Raji (cell line): ENCODE results near the gene PRSS36.
A peak's percentile ranks its signal among the peaks of the same experiment; 100 is the strongest.

Experiments
- POLR2A ChIP-seq: IDR thresholded peaks from 2 replicates; pipeline ENCODE4 v1.6.1; 2011; ENCODE audit warnings: low read depth, low read length, control low read depth; ENCODE audit not compliant: insufficient read depth

PRSS36 gene

DNA sequence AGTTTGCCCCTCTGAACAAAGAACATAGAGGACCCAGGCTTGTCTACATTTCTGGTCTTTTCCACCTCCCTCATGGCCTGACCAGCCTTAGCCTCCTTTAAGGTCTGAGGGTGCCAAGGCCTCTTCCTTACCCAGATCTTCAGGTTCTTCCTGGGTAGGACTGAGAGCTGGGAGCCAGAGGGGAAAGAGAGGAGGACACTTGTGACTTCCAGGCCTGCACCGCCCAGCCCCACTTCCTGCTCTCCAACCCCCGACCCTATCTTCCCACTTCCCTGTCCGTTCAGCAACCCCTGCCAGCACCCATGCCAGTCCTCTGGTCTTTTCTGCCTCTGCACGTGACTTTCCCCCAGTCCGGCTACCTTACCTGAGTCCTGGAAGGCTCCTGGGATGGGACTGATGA lies 534 bp downstream of the PRSS36 start:
- TF ChIP-seq POLR2A, result no peak

DNA sequence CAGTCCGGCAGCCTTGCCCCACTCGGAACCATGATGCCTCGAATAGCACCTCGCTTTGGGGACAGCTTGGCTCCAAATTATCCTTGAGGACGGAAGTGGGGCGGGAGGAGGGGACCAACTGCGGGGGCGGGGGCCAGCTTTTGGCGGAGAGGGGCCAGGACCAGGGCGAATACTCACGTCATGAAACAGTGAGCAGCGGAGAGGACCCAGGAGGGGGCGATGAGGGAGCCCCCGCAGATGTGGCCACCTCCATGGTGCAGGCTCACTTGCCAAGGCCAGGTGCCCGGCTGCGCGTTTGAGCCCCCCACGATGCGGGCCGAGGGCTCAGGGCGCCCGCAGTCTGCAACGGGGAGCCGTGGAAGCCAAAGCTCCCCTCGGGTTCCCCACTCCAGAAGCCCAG lies 970 bp downstream of the PRSS36 start:
- TF ChIP-seq POLR2A, result no peak

DNA sequence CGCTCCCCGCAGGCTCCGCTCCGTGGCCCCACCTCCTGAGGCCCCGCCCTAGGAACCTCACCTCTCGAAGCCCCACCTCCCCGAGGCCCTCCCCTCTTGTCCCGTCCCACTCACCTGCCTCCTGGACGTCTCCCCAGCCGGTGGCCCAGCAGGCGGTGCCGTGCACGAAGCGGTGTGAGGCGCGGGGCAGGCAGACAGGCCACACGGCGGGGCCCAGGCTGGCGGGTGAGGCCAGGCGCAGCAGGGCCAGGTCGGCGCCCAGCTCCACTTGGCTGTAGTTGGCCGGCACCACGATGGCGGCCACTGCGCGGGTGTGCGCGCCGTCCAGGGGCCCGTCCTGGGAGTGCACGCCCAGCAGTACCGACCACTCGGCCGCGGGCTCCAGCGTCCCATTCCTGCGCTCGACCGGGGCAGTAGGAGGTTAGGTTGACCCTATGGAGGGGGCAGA lies 1.6 kb downstream of the PRSS36 start:
- TF ChIP-seq POLR2A, result no peak

DNA sequence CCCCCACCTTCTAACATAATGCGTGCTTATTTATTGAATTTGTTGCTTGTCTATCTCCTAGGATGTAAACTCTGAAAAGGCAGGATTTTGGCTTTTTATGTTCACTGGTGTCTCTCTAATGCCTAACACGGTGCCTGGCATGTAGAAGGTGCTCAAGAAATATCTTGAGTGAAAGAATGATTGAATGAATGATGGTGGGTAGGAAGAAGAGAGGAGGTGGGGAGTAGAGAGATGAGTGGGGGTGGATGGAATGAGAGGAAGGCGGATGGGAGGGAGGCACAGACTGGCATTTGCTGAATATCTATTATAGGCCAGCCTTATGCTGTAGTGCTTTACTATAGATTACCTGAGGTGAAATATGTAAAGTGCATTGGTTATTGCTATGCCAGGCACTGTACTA lies 2.3 kb downstream of the PRSS36 start:
- no peak for TF ChIP-seq POLR2A

DNA sequence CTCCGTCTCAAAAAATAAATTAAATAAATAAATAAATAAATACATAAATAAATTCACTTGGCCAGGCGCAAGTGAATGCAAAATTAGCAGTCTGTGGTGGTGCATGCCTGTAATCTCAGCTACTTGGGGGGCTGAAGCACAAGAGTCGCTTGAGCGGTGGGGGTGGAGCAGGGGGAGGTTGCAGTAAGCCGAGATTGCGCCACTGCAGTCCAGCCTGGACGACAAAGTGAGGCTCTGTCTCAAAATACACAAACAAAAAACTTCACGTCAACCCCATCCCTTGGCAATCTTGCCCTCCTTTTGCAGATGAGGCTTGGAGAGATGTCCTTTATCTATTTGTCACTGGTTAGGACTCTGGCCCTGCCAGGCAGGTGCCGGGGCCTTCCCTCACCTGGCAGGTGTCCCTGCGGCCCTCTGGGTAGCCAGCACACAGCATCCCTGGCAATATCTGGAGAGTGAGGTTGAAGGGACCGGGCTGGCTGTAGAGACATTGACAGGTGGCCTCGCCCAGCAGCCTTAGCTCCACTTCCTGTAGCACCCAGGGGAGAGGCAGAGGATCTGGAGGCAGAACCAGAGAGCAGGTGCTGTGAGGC lies 4.4 kb downstream of the PRSS36 start:
- no peak for TF ChIP-seq POLR2A

DNA sequence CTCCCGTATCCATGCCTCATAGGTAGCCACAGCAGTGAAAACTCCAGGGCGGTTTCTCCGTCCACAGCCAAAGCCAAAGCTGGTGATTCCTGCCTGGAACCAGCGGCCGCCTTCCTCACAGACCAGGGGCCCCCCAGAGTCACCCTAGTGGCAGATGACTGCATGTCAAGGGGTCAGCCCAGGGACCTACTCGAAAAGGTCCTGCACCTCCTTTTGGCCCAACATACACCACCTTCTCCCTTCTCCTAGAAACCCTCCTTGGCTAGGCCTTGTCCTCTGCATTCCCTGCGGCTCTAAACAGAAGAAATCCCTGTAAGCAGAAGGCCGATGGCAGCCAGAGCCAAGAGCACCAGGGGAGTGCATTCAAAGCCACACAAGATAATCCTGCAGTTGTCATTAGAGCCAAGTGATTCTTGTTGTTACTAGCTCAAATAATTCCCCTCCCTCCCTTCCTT lies 6.1 kb downstream of the PRSS36 start:
- TF ChIP-seq POLR2A, result no peak

DNA sequence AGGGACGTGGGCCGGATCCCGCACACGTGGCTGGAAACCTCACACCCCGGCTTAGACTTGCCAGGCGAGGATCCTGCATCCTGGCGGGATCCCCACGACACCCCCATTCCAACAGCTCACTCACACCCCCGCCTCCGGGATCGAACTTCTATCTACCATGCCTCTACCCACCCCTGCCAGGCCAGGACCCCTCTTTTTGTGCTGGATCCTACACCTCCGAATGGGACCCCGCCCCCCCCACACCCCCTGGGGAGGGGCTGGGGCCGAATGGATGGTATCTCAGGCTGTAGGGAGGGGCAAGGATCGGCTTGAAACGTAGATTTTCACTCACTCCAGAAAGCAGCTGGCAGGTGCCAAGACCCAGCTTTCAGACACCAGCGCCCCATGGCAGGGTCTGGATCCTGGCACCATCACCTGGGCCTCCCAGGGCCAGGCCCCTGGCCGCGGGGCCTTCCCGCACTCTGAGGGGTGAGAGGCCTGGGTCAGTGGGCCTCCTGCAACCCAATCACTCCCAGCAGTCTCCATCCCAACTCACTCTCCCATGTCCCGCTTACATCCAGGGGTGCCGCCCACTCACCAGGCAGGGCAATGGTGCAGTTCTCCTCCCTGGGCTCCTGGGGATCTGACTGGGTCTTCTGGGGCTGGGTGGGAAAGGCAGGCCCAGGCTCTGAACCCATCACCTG lies 6.7 kb downstream of the PRSS36 start:
- TF ChIP-seq POLR2A, result no peak

DNA sequence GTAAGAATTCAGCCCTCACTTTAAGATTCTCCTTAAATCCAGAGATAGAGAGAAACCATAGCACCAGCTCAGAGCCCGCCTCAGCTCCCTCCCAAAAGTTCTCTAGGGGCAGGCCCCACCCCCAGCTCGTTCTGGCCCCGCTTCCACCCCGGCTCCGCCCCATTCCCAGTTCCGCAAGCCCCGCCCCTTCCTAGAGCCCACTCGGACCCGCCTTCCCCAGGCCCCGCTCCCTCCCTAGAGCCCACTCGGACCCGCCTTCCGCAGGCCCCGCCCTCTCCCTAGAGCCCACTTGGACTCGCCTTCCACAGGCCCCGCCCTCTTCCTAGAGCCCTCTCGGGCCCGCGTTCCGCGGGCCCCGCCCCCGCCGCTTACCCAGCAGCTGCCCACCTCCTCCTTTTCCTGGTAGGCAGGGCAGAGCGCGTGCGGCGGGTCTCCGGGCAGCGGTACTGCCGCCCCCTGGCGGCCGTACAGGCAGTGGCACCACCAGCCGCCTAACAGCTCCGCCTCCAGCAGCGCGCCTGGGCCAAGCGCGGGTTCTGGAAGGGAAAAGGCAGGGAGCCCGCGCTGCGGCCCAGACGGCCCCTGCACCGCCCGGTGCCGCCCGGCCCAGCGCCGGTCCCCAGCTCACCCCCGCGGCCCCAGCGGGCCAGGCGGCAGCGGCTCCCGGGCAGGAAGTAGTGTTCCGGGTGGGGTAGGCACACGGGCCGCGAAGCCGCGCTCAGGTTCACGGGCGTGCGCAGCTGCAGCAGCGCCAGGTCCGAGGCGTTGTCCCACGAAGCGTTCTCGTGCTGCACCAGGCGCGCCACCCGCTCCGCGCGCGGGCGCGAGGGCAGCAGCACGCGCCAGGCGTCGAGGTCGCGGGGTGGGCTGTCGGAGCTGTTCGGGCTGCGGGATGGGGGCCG lies 7.5 kb downstream of the PRSS36 start:
- TF ChIP-seq POLR2A, result peak; percentile 59

DNA sequence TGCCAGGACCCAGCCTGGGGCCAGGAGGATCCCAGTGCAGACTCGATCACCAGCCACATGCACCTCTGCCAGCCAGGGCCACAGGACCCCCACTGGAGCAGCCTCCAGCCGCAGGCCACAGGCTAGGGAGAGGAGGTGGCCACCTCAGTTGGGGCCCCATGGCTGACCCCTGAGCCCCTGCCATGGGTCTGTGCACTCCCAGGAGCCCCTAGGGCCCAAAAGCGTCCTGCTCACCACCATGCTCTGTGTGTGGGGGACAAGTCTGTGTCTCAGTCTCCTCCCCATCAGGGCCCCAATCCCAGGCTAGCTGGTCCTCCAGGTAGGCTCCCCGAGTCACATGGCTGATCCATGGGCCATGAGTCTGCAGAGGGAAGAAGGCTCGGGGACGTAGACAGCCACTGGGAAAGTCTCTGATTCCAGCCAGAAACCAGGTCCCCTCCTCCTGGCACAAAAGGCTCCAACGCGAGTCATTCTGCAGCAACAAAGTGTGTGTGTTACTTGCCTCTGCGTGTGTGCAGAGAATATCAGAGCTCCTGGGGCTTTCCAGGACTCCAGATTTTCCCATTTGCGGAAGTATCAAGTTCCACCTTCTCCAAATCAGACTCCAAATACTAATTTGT lies 8.3 kb downstream of the PRSS36 start:
- no peak for TF ChIP-seq POLR2A

DNA sequence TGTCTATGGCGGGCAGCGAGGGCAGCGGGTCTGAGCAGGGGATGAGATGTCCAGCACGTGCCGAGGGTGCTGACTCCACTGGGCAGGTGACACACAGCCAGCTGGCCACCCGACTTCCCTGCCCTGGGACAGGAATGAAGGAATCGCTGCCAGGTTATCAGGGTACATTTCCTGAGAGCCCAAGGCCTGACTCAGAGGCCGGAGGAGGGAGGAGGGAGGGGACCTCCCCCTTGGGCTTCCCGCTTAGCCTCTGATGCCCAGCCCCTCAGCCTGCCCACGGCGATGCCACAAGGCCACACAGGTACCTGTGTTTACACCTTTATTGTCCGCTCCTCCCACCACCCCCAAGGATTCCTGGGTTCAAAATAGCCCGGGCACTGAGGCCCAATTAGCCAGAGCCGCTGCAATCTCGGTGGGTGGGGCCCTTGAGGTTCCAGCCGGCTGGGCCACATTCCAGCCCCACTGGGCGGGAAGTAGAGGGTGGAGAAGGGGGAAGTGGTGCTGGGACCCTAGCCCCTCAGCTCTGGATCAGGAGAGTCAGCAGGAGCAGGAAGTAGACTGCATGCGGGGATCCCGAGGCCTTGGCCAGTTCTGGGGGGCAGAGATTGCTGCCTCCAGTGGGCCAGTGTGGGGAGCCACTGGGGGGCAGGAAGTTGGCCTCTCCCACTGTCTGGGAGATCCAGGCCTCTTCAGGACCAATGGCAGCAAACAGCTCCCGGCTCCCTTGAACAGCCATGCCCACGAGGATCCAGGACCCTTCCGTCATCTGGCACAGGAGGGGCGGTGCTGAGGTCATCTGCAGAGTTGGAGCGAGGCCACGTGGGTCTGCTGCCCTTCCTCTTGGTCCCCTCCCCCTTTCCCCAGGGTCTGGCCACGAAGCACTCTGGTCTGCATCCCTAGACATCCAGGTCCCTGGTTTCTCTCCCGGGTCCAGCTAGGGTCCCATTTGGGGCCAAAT lies 11.0 kb downstream of the PRSS36 start:
- no peak for TF ChIP-seq POLR2A

DNA sequence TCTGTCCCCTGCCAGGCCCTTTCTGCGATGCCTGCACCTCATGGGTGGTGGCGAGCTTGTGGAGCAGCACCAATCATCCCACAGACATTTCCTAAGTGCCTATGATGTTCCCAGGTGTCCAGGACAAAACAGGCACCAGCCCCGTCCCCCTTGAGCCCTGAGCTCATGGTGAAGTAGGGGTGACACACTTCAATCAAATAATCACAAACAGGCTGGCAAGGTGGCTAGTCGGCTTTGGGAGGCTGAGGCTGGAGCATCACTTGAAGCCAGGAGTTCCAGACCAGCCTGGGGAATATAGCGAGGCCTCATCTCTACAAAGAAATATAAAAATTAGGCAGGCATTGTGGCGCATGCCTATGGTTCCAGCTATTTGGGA lies 13.6 kb downstream of the PRSS36 start:
- no peak for TF ChIP-seq POLR2A

DNA sequence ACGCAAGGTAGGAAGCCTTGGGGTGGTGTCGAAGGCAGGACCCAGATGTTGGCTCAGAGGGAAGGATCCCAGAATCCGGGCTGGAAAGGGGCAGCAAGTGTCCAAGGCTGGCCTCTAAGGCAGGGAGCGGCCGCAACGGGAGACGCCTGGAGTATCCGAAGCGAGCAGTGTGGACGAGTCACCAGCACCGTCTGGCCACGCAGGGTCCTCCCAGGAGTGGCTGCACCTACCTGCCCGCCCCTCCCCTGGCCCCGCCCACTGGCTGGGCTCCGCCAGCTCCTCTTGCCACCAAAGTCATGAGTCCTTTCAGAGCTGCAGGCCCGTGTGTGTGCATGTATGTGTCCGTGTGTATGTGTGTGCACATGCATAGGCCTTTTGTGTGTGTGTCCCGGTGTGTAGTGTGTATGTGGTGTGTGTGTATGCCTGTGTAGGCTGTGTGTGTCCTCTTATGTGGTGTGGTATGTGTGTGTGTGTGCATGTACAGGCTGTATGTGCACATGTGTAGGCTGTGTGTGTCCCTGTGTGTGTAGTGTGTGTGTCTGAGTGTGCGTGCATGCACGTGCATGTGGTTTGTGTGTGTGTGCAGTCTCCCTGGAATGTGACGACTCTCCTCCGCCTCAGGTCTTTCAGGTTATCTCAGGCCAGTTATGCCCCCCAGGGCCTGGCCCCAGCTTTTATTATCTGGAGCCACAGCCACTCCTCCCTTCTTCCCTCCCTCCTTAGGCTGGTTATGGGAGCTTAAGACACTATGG lies 14.2 kb downstream of the PRSS36 start, which contains the start of gene PRSS8:
Gene PRSS8 (minus strand): TSS at position 193 of the 752 bp plus-strand sequence. CDS start 229 bp downstream, outside the sequence.
- TF ChIP-seq POLR2A, result no peak
